ENCODE data around the gene QPRT. TPM values are rescaled to one million over a fixed set of nuclear protein-coding genes. Genes with fewer than 3 reads are reported as not detected.
A peak's percentile ranks its signal among the peaks of the same experiment; 100 is the strongest.

The QPRT gene
- total and polyA plus RNA-seq, 2 experiments from 2014 or later, result 65.4 to 128 TPM

GRCh38 chr16:29646947-29647346, 32.0 kb upstream of the QPRT start (continued):
- TF ChIP-seq JUNB (IDR thresholded peaks at IDR 0.05; ENCODE audit: unreplicated experiment) (no peak), CTCF (conservative IDR thresholded peaks at IDR 0.05; ENCODE audit: low read depth in 2 of 2) (no peak), ZNF331 (CRISPR knock-in tag; IDR thresholded peaks at IDR 0.05; ENCODE audit: low read depth) (no peak), CREB1 (CRISPR knock-in tag; IDR thresholded peaks at IDR 0.05; ENCODE audit: low read depth) (no peak), REST (IDR thresholded peaks at IDR 0.05; ENCODE audit: unreplicated experiment) (no peak)

GRCh38 chr16:29649588-29650494, 29.1 kb upstream of the QPRT start:
- Histone ChIP-seq H3K4me1 (ENCODE audit: insufficient read depth) (peaks cover 11% of the 10 kb centered on the region), H2AFZ (peak overlapping the region; percentile 36), H3K27ac (ENCODE audit: low read depth) (no peak overlapping the region), H3K9me2 (ENCODE audit: insufficient read depth) (no peaks in the 10 kb centered on the region), H3K4me2 (peak overlapping the region; percentile 53), H3F3A (replicated peaks; ENCODE audit: low read depth) (peaks cover 6% of the 10 kb centered on the region; the same call in 1 of the 2 replicates), H4K20me1 (replicated peaks; ENCODE audit: insufficient read depth) (no peaks in the 10 kb centered on the region), H3K36me3 (ENCODE audit: insufficient read depth) (no peaks in the 10 kb centered on the region), H3K4me3 (no peak overlapping the region), H3K79me2 (replicated peaks; ENCODE audit: insufficient read depth) (no peaks in the 10 kb centered on the region), H3K27me3 (ENCODE audit: insufficient read depth) (no peaks in the 10 kb centered on the region)
- Mint-ChIP-seq H3K9me3 (no peaks in the 10 kb centered on the region), H3K27me3 (ENCODE audit: insufficient read depth, low read depth, poor library complexity) (peaks cover 5% of the 10 kb centered on the region), H3K27ac (peak overlapping the region; percentile 3), H3K36me3 (ENCODE audit: low read depth) (no peaks in the 10 kb centered on the region), H3K4me3 (no peak overlapping the region), H3K4me1 (peaks cover 7% of the 10 kb centered on the region)
- DNase-seq (ENCODE audit: low spot score), result peak; percentile 42
- peak; percentile 40; the same call in 2 of the 3 replicates for ATAC-seq
- TF ChIP-seq NANOG (IDR thresholded peaks at IDR 0.05; ENCODE audit: borderline replicate concordance) (no peak), ZNF114 (CRISPR knock-in tag; IDR thresholded peaks at IDR 0.05) (no peak), CTCF (conservative IDR thresholded peaks at IDR 0.05; ENCODE audit: low read depth in 2 of 2) (no peak), STAT1 (IDR thresholded peaks at IDR 0.05; ENCODE audit: unreplicated experiment) (no peak), POLR2AphosphoS5 (IDR thresholded peaks at IDR 0.05; ENCODE audit: low read depth) (no peak), REST (IDR thresholded peaks at IDR 0.05; ENCODE audit: unreplicated experiment) (no peak)

All from GM23338 (cell line).